Body of pancreas (tissue), 4 donors: ENCODE results near the gene CXXC5. TPM values are rescaled to one million over a fixed set of nuclear protein-coding genes. Genes with fewer than 3 reads are reported as not detected.
A peak's percentile ranks its signal among the peaks of the same experiment; 100 is the strongest.

ENCODE experiments used
- ATAC-seq: fragments of 150-250 bp; one replicate; pipeline ENCODE4 v1.9.1; 2016
- DNase-seq, 4 donors: peaks; one replicate each; pipeline ENCODE4 v3.0.0-alpha.2; 2019
- H3K27ac ChIP-seq, 4 donors: fragments of 200-600 bp; sonication (generic); 1 replicate in 3 of 4; 2 replicates in 1 of 4; pipeline versions ENCODE4 v1.5.1 to v1.6.1; 2016 to 2019; ENCODE audit warnings: mild to moderate bottlenecking in 1 of 4, mixed read lengths in 1 of 4, moderate library complexity in 1 of 4
- H3K27me3 ChIP-seq, 2 donors: fragments of 200-600 bp; sonication (generic); one replicate each; pipeline ENCODE4 v1.6.0; 2016; ENCODE audit warnings: mild to moderate bottlenecking in 1 of 2
- H3K36me3 ChIP-seq, 2 donors: fragments of 200-600 bp; sonication (generic); replicated peaks in 1 of 2; 2 replicates each; pipeline ENCODE4 v1.5.1; 2016; ENCODE audit warnings: low read depth in 2 of 2; ENCODE audit not compliant: insufficient read depth in 1 of 2
- H3K4me1 ChIP-seq: fragments of 200-600 bp; sonication (generic); one replicate; pipeline ENCODE4 v1.6.0; 2016
- H3K4me3 ChIP-seq, 2 donors: fragments of 200-600 bp; sonication (generic); 1 replicate in 1 of 2; 2 replicates in 1 of 2; pipeline ENCODE4 v1.5.1; 2016 to 2019
- H3K9me3 ChIP-seq, 3 donors: fragments of 200-600 bp; sonication (generic); 1 replicate in 2 of 3; 2 replicates in 1 of 3; pipeline ENCODE4 v1.5.1; 2016
- CTCF ChIP-seq, 7 experiments: fragments of 450-650 bp in 4 of 7; fragments of 200-600 bp in 3 of 7; sonication (generic) in 3 of 7; IDR thresholded peaks; one replicate each; pipeline ENCODE4 v1.5.1; 2016 to 2019; ENCODE audit warnings: antibody characterized with exemption in 7 of 7
- POLR2A ChIP-seq, 3 donors: fragments of 450-650 bp; IDR thresholded peaks; one replicate each; pipeline ENCODE4 v1.6.1; 2016; ENCODE audit warnings: antibody characterized with exemption in 3 of 3, mild to moderate bottlenecking in 2 of 3
- WGBS, 2 donors: methylation state at CpG; one replicate each; pipeline ENCODE4 v1.1.5; 2017; 5-methylcytosine and 5-hydroxymethylcytosine counted together
- intact Hi-C: fragments of 100-400 bp; cut with DNase I; formaldehyde crosslinking; loops from one replicate; pipeline ENCODE4 v1.15.1; 2023
- total RNA-seq, 2 donors: library from RNA; depleted of rRNA; stranded (reverse); fragments of >200 nt; gene quantifications; one replicate each; pipeline ENCODE4 v1.1.0, GENCODE V29; 2016

The CXXC5 gene
- total RNA-seq, 2 donors from 2014 or later, result 86.6 to 87.7 TPM

GRCh38 chr5:139650689-139651042 is 2.5 kb downstream of the CXXC5 start:
- peaks cover 62% of the 10 kb centered on the region for H3K4me1 ChIP-seq
- DNase-seq (peak; percentile 45 to 58 (median 50)), ATAC-seq (no peak)
- TF ChIP-seq POLR2A (IDR thresholded peaks at IDR 0.05) (no peak), CTCF (IDR thresholded peaks at IDR 0.05) (no peak)
- no peaks in the 10 kb centered on the region for H3K36me3 ChIP-seq
- peak overlapping the region; percentile 95 to 96 for H3K4me3 ChIP-seq
- no peaks in the 10 kb centered on the region for H3K9me3 ChIP-seq
- no peaks in the 10 kb centered on the region for H3K27me3 ChIP-seq
- H3K27ac ChIP-seq, result peak overlapping the region; percentile 94 to 98 (median 96)
- intact Hi-C loops, result no loop called here
- whole genome bisulfite sequencing, 2 donors, result 0 to 1% methylated on average over 10 to 13 of the region's 13 CpGs

GRCh38 chr5:139651043-139651834 is 3.1 kb downstream of the CXXC5 start:
- Histone ChIP-seq H3K27me3 (no peaks in the 10 kb centered on the region), H3K36me3 (no peaks in the 10 kb centered on the region), H3K27ac (peak overlapping the region; percentile 94 to 98 (median 96)), H3K9me3 (no peaks in the 10 kb centered on the region), H3K4me3 (peak overlapping the region; percentile 95 to 96), H3K4me1 (peaks cover 67% of the 10 kb centered on the region)
- TF ChIP-seq POLR2A (IDR thresholded peaks at IDR 0.05) (peak; percentile 58 to 78 (median 72)), CTCF (IDR thresholded peaks at IDR 0.05) (no peak)
- intact Hi-C loops, result no loop called here
- DNase-seq (peak; percentile 79 to 90 (median 89)), ATAC-seq (peak; percentile 47)
- 2 to 6% methylated on average over 10 to 14 of the region's 14 CpGs for WGBS, 2 donors

GRCh38 chr5:139651853-139652787 is 4.0 kb downstream of the CXXC5 start:
- no peaks in the 10 kb centered on the region for H3K9me3 ChIP-seq
- DNase-seq (peak; percentile 79 to 86 (median 83)), ATAC-seq (peak; percentile 16)
- TF ChIP-seq CTCF (IDR thresholded peaks at IDR 0.05) (no peak), POLR2A (IDR thresholded peaks at IDR 0.05) (no peak)
- no peaks in the 10 kb centered on the region for H3K36me3 ChIP-seq
- peaks cover 67% of the 10 kb centered on the region for H3K4me1 ChIP-seq
- H3K4me3 ChIP-seq, result no peak overlapping the region
- 1 to 3% methylated on average over 22 to 23 of the region's 23 CpGs for WGBS, 2 donors
- intact Hi-C loops, result no loop called here
- no peaks in the 10 kb centered on the region for H3K27me3 ChIP-seq
- H3K27ac ChIP-seq, result peak overlapping the region; percentile 94 to 98 (median 96)

- ATAC-seq, result no peak
- no peak for DNase-seq
- H3K27ac ChIP-seq, result peak overlapping the region; percentile 70 to 98 (median 96)
- H3K9me3 ChIP-seq, result no peaks in the 10 kb centered on the region
- H3K36me3 ChIP-seq, result no peaks in the 10 kb centered on the region
- intact Hi-C loops, result no loop called here
- H3K4me1 ChIP-seq, result peaks cover 67% of the 10 kb centered on the region
- H3K27me3 ChIP-seq, result no peaks in the 10 kb centered on the region
- H3K4me3 ChIP-seq, result no peak overlapping the region
- 18 to 19% methylated on average over 5 of the region's 5 CpGs for WGBS, 2 donors
- TF ChIP-seq POLR2A (IDR thresholded peaks at IDR 0.05) (no peak), CTCF (IDR thresholded peaks at IDR 0.05) (no peak)
These were observed 4.7 kb downstream of the CXXC5 start for GRCh38 chr5:139652788-139653241.
